ENCODE data around the gene TUBA3E. TPM values are rescaled to one million over a fixed set of nuclear protein-coding genes. Genes with fewer than 3 reads are reported as not detected.
A peak's percentile ranks its signal among the peaks of the same experiment; 100 is the strongest.

Gene TUBA3E
- total and polyA plus RNA-seq, 9 of the 15 experiments (the other 6 are each of a cell fraction or from before 2014, with no cell fraction given): 0.09 to 0.30 (median 0.13) TPM; not detected in 3

GRCh38 chr2:130241041-130241707, 42.9 kb upstream of the TUBA3E start (continued):
- TF ChIP-seq TEAD2 (tag; IDR thresholded peaks at IDR 0.05) (no peak), ZBTB26 (CRISPR knock-in tag; IDR thresholded peaks at IDR 0.05) (no peak), ZC3H8 (IDR thresholded peaks at IDR 0.05) (no peak), IRF9 (tag; IDR thresholded peaks at IDR 0.05) (no peak), ZFP91 (CRISPR knock-in tag; IDR thresholded peaks at IDR 0.05) (no peak), ZNF316 (IDR thresholded peaks at IDR 0.05) (peak; percentile 38; the same call in 1 of the 2 replicates), RBM17 (IDR thresholded peaks at IDR 0.05; ENCODE audit: borderline replicate concordance, low read depth, low read length) (no peak), SP1 (CRISPR knock-in tag; IDR thresholded peaks at IDR 0.05) (no peak), NR1H2 (CRISPR knock-in tag; IDR thresholded peaks at IDR 0.05) (no peak), ZNF764 (CRISPR knock-in tag; IDR thresholded peaks at IDR 0.05; ENCODE audit: low read depth) (no peak), ZEB2 (IDR thresholded peaks at IDR 0.05) (no peak), SMAD2 (IDR thresholded peaks at IDR 0.05; ENCODE audit: low read depth, low read length) (no peak), ZBED1 (IDR thresholded peaks at IDR 0.05) (no peak), ZNF277 (CRISPR knock-in tag; IDR thresholded peaks at IDR 0.05; ENCODE audit: borderline replicate concordance) (no peak), ZNF263 (CRISPR knock-in tag; IDR thresholded peaks at IDR 0.05; ENCODE audit: borderline replicate concordance) (no peak), ERF (CRISPR knock-in tag; IDR thresholded peaks at IDR 0.05) (no peak), JUNB (CRISPR knock-in tag; conservative IDR thresholded peaks at IDR 0.05) (no peak), ZNF639 (CRISPR knock-in tag; conservative IDR thresholded peaks at IDR 0.05 in 1 of 2, IDR thresholded peaks at IDR 0.05 in 1 of 2) (no peak), TRIM28 (IDR thresholded peaks at IDR 0.05) (peak; percentile 38; the same call in 1 of the 2 replicates), TFAP4 (CRISPR knock-in tag; IDR thresholded peaks at IDR 0.05; ENCODE audit: borderline replicate concordance) (peak; percentile 29; the same call in 1 of the 2 replicates), CCNT2 (IDR thresholded peaks at IDR 0.05; ENCODE audit: borderline replicate concordance, extremely low read depth, insufficient read length, low read depth, low read length) (no peak), MCM5 (IDR thresholded peaks at IDR 0.05; ENCODE audit: low read depth) (no peak)

Measured in K562 (cell line).